IMR-90 (cell line): Measurements from ENCODE around the gene CCDC85B. TPM values are rescaled to one million over a fixed set of nuclear protein-coding genes. Genes with fewer than 3 reads are reported as not detected.

Experiments
- ATAC-seq: fragments of 200-7000 bp; cut with Tn5 transposase; 2 replicates; pipeline ENCODE4 v1.9.1; 2020; ENCODE audit warnings: low read depth, mild to moderate bottlenecking, moderate library complexity
- BruUV-seq: library from RNA; stranded (reverse); fragments of 400-500 nt; replicated peaks from 2 replicates; lab custom pipeline; 2021; lab: Mats Ljungman, UMichigan
- CTCF ChIA-PET: fragments of 300-600 bp; formaldehyde crosslinking; extraction: SDS; loops from one replicate; lab custom pipeline; 2021; ENCODE audit warnings: antibody characterized with exemption; lab: Yijun Ruan, JAX
- POLR2A ChIA-PET: fragments of 300-600 bp; sonication (Branson Sonifier 250); formaldehyde crosslinking; loops from one replicate; lab custom pipeline; 2022; ENCODE audit warnings: antibody characterized with exemption; ENCODE audit not compliant: unreplicated experiment; lab: Charles Lee
- DNase-seq: peaks from one replicate; pipeline ENCODE4 v3.0.0; 2013
- H2AFZ ChIP-seq: replicated peaks from 2 replicates; pipeline ENCODE3; 2013; ENCODE audit warnings: low read length, mild to moderate bottlenecking; ENCODE audit not compliant: poor library complexity
- H2AK5ac ChIP-seq: 2 replicates; pipeline ENCODE4 v1.6.1; 2013; ENCODE audit warnings: low read depth, low read length, inconsistent platforms
- H2AK9ac ChIP-seq: replicated peaks from 2 replicates; pipeline ENCODE3; 2013; ENCODE audit warnings: mild to moderate bottlenecking, low read depth, low read length, moderate library complexity; ENCODE audit not compliant: poor library complexity
- H2BK120ac ChIP-seq: 2 replicates; pipeline ENCODE4 v1.6.1; 2013; ENCODE audit warnings: low read depth, low read length, inconsistent platforms
- H2BK15ac ChIP-seq: 3 replicates; pipeline ENCODE4 v1.6.1; 2013; ENCODE audit warnings: low read depth, low read length, inconsistent platforms
- H2BK20ac ChIP-seq: 2 replicates; pipeline ENCODE4 v1.6.1; 2013; ENCODE audit warnings: low read depth, mild to moderate bottlenecking, inconsistent platforms, low read length, moderate library complexity
- H2BK5ac ChIP-seq: 2 replicates; pipeline ENCODE4 v1.6.1; 2013; ENCODE audit warnings: mild to moderate bottlenecking, low read depth, low read length, inconsistent platforms; ENCODE audit not compliant: poor library complexity, severe bottlenecking
- H3K14ac ChIP-seq: replicated peaks from 2 replicates; pipeline ENCODE4 v1.6.1; 2013; ENCODE audit warnings: low read depth, low read length, inconsistent platforms
- H3K18ac ChIP-seq: 2 replicates; pipeline ENCODE4 v1.6.1; 2013; ENCODE audit warnings: low read depth, low read length, control low read depth
- H3K23ac ChIP-seq: 2 replicates; pipeline ENCODE4 v1.6.1; 2013; ENCODE audit warnings: low read depth, low read length, inconsistent platforms
- H3K27ac ChIP-seq: 2 replicates; pipeline ENCODE4 v1.5.1; 2013; ENCODE audit warnings: mild to moderate bottlenecking, control low read depth, low read length; ENCODE audit not compliant: insufficient read depth
- H3K27me3 ChIP-seq: 2 replicates; pipeline ENCODE4 v1.6.1; 2013; ENCODE audit warnings: low read length; ENCODE audit not compliant: control insufficient read depth, insufficient read depth
- H3K36me3 ChIP-seq: 2 replicates; pipeline ENCODE4 v1.6.1; 2013; ENCODE audit warnings: low read length, mixed read lengths; ENCODE audit not compliant: control insufficient read depth, insufficient read depth
- H3K4ac ChIP-seq: 2 replicates; pipeline ENCODE4 v1.6.1; 2013; ENCODE audit warnings: low read depth, low read length, inconsistent platforms
- H3K4me1 ChIP-seq: 2 replicates; pipeline ENCODE4 v1.6.1; 2013; ENCODE audit warnings: low read length, mixed read lengths; ENCODE audit not compliant: control insufficient read depth, insufficient read depth
- H3K4me2 ChIP-seq: 2 replicates; pipeline ENCODE4 v1.6.1; 2013; ENCODE audit warnings: low read depth, mild to moderate bottlenecking, control low read depth, low read length, moderate library complexity
- H3K4me3 ChIP-seq: 2 replicates; pipeline ENCODE4 v1.5.1; 2013; ENCODE audit warnings: low read depth, mild to moderate bottlenecking, control low read depth, low read length, moderate library complexity; ENCODE audit not compliant: insufficient read depth
- H3K56ac ChIP-seq: 2 replicates; pipeline ENCODE4 v1.6.1; 2013; ENCODE audit warnings: low read length, inconsistent platforms; ENCODE audit not compliant: insufficient read depth; ENCODE audit errors: extremely low read depth
- H3K79me1 ChIP-seq, 2 experiments: 2 replicates each; pipeline ENCODE4 v1.6.1; 2013; ENCODE audit warnings: low read length in 2 of 2, inconsistent platforms in 1 of 2, low read depth in 1 of 2
- H3K9ac ChIP-seq: 2 replicates; pipeline ENCODE4 v1.6.1; 2013; ENCODE audit warnings: low read depth, low read length, control low read depth
- H3K9me1 ChIP-seq: 2 replicates; pipeline ENCODE4 v1.6.1; 2013; ENCODE audit warnings: low read length, inconsistent platforms; ENCODE audit not compliant: insufficient read depth
- H3K9me3 ChIP-seq: 2 replicates; pipeline ENCODE4 v1.6.1; 2013; ENCODE audit warnings: low read length; ENCODE audit not compliant: control insufficient read depth, insufficient read depth
- H4K20me1 ChIP-seq: 2 replicates; pipeline ENCODE4 v1.6.1; 2013; ENCODE audit warnings: low read length, inconsistent platforms; ENCODE audit not compliant: insufficient read depth
- H4K5ac ChIP-seq: 2 replicates; pipeline ENCODE4 v1.6.1; 2013; ENCODE audit warnings: mild to moderate bottlenecking, low read depth, low read length, control low read depth
- H4K8ac ChIP-seq, 2 experiments: 2 replicates each; pipeline ENCODE4 v1.6.1; 2013; ENCODE audit warnings: low read depth in 2 of 2, low read length in 2 of 2, control low read depth in 1 of 2, inconsistent platforms in 1 of 2
- H4K91ac ChIP-seq: 2 replicates; pipeline ENCODE4 v1.6.1; 2013; ENCODE audit warnings: low read depth, low read length, inconsistent platforms; ENCODE audit not compliant: insufficient read depth
- MAZ ChIP-seq: IDR thresholded peaks from 2 replicates; pipeline ENCODE4 v1.6.1; 2012; ENCODE audit warnings: low read depth, mild to moderate bottlenecking, low read length, improper control_type of control experiment, moderate library complexity, borderline replicate concordance
- NFE2L2 ChIP-seq: fragments of 150-350 bp; IDR thresholded peaks from 2 replicates; pipeline ENCODE4 v1.6.1; 2016; ENCODE audit warnings: low read depth, mild to moderate bottlenecking, low read length
- WGBS, 2 experiments: methylation state at CpG; one replicate each; pipeline versions ENCODE4 v1.1.5 to v1.1.7; 2013; ENCODE audit warnings: missing lambda C conversion rate in 2 of 2; ENCODE audit not compliant: insufficient read length in 1 of 2; ENCODE audit errors: extremely low coverage in 2 of 2; 5-methylcytosine and 5-hydroxymethylcytosine counted together
- dilution Hi-C: fragments of 300-500 bp; cut with HindIII; formaldehyde crosslinking; loops from one replicate; pipeline ENCODE4 v1.14.3; 2018; ENCODE audit warnings: low sequenced_read_pairs; ENCODE audit not compliant: unreplicated experiment
- in situ Hi-C: fragments of 300-500 bp; cut with MboI; formaldehyde crosslinking; loops from 3 replicates; pipeline ENCODE4 v1.14.3; 2019; ENCODE audit warnings: low sequenced_read_pairs, inconsistent platforms, mixed read lengths
- intact Hi-C: fragments of 100-400 bp; cut with micrococcal nuclease; formaldehyde crosslinking; loops from 2 replicates; pipeline ENCODE4 v1.10.0; 2022
- polyA plus RNA-seq, 3 experiments: library from polyadenylated mRNA; depleted of rRNA; stranded (reverse); fragments of >200 nt; gene quantifications; 2 replicates each; pipeline ENCODE4 v1.2.3, GENCODE V29; 2012; ENCODE audit warnings: low replicate concordance in 1 of 3
- total RNA-seq: library from RNA; depleted of rRNA; stranded (reverse); fragments of >200 nt; gene quantifications from 2 replicates; pipeline ENCODE4 v1.2.3, GENCODE V29; 2012

The CCDC85B gene
- total and polyA plus RNA-seq, 2 of the 4 experiments (the other 2 are of a cell fraction), result 17.6 to 35.4 TPM

DNA sequence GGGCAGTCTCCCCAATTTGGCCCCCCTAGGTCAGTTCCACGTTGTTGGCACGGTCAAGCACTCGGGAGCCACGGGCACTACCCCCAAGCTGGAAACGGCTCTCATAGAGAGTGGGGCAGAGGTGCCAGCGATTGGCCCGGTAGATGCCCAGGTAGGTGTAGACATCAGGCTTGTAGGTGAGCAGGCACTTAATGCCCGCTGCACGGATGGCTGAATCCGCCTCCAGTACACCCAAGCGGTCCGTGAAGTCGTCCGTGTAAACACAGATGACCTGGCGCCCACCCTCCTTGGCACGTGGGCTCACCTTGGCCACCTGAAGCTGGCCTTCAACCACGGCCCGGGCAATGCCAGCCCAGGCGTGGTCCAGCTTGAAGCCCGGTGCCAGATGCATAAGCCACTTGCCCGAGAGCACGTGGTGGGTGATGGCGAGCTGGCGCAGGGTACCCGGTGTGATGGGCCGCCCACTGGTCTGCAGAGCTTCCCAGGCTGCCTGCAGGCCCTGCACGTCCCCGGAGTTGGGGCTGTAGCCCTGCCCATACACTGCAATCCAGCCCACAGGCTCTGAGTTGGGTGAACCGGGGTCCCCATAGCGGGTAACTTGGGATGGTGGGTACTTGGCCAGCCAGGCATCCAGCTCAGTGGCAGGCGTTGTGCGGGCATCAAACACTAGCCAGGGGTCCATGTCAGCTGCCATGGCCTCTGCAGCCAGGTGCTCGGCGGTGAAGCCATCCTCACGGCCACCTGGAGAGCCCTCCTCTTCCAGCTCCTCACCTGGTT lies 27.1 kb downstream of the CCDC85B start:
- no TSS peak for BruUV-seq
- intact Hi-C loops, result loop anchor here (5.0 kb wide), 1 partner anchor 45 kb away; the partner anchor contains the start of gene SART1

More for the DNA sequence above, 27.1 kb downstream of the CCDC85B start:
- CTCF ChIA-PET, result interaction anchor here (1.1 kb wide), 1 partner anchor 28 kb away, joined by 3 read pairs; no protein-coding TSS in a partner anchor
- Histone ChIP-seq H4K20me1 (peaks cover 11% of the 10 kb centered on the region), H4K8ac (peak overlapping the region; percentile 64 to 97), H3K27ac (peak overlapping the region; percentile 82), H4K5ac (peak overlapping the region; percentile 99), H3K4me2 (peak overlapping the region; percentile 96), H3K9ac (peak overlapping the region; percentile 100), H3K4ac (peak overlapping the region; percentile 98), H2AFZ (peak overlapping the region; percentile 16), H3K27me3 (no peaks in the 10 kb centered on the region), H3K23ac (peak overlapping the region; percentile 97), H2BK120ac (peak overlapping the region; percentile 100), H2AK5ac (peak overlapping the region; percentile 99), H3K56ac (peak overlapping the region; percentile 93; the same call in 1 of the 2 replicates), H3K9me1 (peaks cover 35% of the 10 kb centered on the region), H2BK5ac (peak overlapping the region; percentile 96), H2AK9ac (peak overlapping the region; percentile 100), H3K18ac (peak overlapping the region; percentile 99), H3K9me3 (no peaks in the 10 kb centered on the region), H3K36me3 (peaks cover 28% of the 10 kb centered on the region), H2BK20ac (peak overlapping the region; percentile 79), H3K4me1 (peaks cover 50% of the 10 kb centered on the region), H3K4me3 (peak overlapping the region; percentile 100), H2BK15ac (peak overlapping the region; percentile 56), H4K91ac (peak overlapping the region; percentile 97), H3K79me1 (peaks cover 19 to 66% of the 10 kb centered on the region in 2 experiments), H3K14ac (peak overlapping the region; percentile 95)
- no peak for ATAC-seq
- WGBS, 2 experiments, result 92% methylated on average over 16 of the region's 35 CpGs; no CpG with 5 or more reads in 1 of the 2 experiments
- no peak for TF ChIP-seq NFE2L2
- TF ChIP-seq MAZ, result 0 out of 2 replicates have a peak, but pooled peaks have one; percentile 5
- in situ Hi-C loops (no loop called here), dilution Hi-C loops (no loop called here)
- POLR2A ChIA-PET, result interaction anchor here (0.7 to 1.4 kb wide), 2 partner anchors 11 to 27 kb away, joined by 3 to 7 read pairs; partner anchors contain the start of gene CCDC85B
- no peak for DNase-seq
